ENCODE data around the gene CHGA.

CHGA gene

GRCh38 chr14:92905667-92906066 lies 17.3 kb upstream of the CHGA start:
- no peak for DNase-seq

DNA sequence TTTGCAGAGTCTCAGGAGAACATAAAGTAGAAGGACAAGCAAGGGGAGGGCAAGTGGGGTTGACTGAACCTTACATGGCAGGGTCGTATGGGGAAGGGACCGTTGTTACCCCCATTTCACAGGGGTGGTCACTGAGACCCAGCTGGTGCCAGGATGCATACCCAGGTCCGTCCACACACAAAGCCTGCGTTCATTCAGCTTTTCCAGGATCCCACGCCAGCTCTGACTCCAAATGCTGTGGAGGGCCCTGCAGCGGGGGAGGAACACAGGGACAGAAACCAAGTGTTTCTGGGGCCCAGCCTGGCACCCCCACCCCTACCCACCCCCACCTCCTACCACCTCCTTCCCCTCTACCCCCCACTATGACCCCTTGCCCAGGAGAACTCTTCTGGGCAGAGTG lies 16.5 kb upstream of the CHGA start:
- no peak for DNase-seq

GRCh38 chr14:92906823-92907222 lies 16.1 kb upstream of the CHGA start:
- DNase-seq: no peak

DNA sequence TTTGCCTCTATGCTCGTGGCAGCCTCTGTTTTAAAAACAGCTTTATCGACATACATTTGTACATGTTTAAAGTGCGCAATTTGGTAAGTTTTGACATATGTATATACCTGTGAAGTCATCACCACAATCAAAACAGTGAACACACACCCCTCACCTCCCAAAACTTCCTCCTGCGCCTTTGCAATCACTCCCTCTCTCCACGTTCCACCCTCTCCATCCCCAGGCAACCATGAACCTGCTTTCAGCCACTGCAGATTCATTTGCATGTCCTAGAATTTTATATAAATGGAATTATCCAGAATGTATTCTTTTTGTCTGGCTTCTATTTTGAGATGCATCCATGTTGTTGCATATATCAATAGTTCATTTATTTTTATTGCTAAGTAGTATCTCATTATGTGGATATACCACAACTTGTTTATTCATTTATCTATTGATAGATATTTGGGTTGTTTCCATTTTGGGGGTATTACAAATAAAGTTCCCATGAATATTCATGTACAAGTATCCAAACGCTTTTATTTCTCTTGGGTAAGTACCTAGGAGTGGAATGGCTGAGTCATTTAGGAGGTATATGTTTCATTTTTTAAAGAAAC lies 15.5 kb upstream of the CHGA start:
- no peak for DNase-seq

GRCh38 chr14:92914087-92914656 lies 8.8 kb upstream of the CHGA start:
- peak in 1 of 2 donors; percentile 20 for DNase-seq

- DNase-seq: no peak
Observed at GRCh38 chr14:92916201-92916600, 6.7 kb upstream of the CHGA start.

- DNase-seq: no peak
Observed at GRCh38 chr14:92917041-92917940, 5.7 kb upstream of the CHGA start.

GRCh38 chr14:92917956-92918355 lies 5.0 kb upstream of the CHGA start:
- no peak for DNase-seq

DNA sequence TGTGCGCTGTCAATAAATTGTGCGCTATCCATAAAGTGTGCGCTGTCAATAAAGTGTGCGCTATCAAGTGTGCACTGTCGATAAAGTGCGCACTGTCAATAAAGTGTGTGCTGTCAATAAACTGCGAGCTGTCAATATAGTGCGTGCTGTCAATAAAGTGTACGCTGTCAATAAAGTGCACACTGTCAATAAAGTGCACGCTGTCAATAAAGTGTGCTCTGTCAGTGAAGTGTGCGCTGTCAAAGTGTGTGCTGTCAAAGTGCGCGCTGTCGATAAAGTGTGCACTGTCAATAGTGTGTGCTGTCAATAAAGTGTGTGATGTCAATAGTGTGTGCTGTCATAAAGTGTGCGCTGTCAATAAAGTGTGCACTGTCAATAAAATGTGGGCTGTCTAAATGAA lies 2.9 kb upstream of the CHGA start:
- no peak for DNase-seq

GRCh38 chr14:92922155-92922735 lies 705 bp upstream of the CHGA start:
- no peak for DNase-seq

DNA sequence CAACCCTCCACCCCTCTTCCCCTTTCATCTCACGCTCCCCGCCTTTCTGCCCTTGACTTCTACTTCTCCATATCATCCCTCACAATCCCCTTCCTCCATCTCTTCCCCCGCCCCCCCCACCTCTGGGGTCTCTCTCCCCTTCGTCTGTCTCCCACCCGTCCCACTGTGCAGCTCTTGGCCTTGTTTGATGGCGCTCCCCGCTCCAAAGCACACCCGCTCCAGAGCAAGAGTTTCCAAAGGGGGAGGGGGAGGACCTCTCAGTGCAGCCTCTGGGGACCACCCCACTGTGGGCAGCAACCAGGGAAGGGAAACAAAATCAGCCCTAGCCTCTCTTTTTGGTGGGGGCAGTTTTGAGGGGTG lies 774 bp downstream of the CHGA start:
- DNase-seq: no peak

- no peak for DNase-seq
Observed at GRCh38 chr14:92924247-92924646, 1.3 kb downstream of the CHGA start.

GRCh38 chr14:92925446-92925845 lies 2.5 kb downstream of the CHGA start:
- DNase-seq: no peak

- no peak for DNase-seq
Observed at GRCh38 chr14:92926180-92926845, 3.4 kb downstream of the CHGA start.

DNA sequence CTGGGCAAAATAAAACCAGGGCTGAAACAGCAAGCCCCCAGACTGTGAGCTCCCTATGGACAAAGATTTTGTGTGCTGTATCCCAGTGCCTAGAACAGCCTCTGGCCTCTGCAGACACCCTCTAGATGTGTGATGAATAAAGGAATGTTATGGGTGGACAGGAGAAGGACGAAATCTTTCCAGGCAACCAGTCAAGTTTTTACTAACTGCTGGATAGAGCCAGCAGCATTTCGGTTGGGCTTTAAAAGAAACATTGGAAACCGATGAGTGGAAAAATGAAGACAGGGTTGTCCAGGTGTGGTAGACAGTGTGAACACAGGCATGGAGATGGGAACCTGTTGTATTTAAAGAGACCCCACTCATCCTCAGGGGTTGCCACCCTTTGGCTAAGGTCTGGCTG lies 4.0 kb downstream of the CHGA start:
- DNase-seq: no peak

DNA sequence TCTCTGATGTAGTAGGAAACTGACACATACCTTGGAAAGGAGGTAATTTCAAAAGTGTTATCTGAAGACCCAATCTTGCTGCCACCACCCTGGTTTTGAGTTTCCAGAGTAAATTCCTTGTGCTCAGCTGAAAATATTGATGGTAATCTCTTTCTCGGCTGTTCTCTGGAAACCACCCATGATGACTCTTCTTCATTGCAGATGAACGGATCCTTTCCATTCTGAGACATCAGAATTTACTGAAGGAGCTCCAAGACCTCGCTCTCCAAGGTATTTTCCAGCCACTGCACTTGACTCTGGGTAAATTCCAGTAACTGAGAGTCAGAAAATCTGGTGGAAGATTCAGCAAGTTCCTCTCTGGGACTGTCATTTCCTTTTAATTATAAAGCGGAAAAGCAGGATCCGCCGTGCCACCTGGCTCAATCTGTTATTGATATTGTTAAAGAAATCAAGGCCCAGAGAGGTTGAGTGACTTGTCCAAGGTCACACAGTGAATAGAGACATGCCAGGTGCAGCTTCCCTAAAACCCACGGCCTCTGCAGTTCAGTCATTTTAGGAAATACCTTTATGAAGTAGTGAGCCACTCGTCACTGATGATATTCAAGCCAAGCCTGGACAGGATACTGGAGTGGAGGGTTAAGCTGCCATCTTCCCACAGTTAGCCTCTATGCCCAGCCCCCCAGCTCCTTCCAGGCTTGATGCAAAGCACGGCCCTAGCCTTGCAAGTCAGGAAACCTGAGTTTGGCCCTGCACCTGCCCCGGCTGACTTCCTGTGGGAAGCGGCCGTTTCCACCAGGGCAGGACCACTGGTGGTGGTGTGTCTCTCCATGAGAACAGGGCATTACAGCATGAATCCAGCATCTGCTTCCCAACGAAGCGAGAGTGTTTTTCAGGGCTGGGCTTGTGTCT lies 4.7 kb downstream of the CHGA start:
- no peak for DNase-seq

DNA sequence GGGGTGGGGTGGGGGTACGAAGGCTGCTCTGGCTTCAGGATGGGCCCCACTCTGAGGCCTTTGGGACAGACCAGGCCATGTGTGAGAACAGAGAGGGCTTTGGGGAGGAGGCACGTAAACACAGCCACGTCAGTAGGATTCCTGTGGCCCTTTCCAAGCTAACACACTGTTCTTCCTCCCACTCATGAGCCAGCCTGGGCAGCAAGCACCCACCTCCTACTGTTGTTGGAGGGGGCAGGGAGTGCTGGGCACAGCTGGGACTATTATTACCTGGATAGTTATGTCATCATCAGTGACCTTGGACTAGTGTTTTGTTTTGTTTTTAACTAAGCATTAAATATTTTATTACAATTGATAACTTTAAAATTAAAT lies 5.3 kb downstream of the CHGA start:
- no peak for DNase-seq

DNA sequence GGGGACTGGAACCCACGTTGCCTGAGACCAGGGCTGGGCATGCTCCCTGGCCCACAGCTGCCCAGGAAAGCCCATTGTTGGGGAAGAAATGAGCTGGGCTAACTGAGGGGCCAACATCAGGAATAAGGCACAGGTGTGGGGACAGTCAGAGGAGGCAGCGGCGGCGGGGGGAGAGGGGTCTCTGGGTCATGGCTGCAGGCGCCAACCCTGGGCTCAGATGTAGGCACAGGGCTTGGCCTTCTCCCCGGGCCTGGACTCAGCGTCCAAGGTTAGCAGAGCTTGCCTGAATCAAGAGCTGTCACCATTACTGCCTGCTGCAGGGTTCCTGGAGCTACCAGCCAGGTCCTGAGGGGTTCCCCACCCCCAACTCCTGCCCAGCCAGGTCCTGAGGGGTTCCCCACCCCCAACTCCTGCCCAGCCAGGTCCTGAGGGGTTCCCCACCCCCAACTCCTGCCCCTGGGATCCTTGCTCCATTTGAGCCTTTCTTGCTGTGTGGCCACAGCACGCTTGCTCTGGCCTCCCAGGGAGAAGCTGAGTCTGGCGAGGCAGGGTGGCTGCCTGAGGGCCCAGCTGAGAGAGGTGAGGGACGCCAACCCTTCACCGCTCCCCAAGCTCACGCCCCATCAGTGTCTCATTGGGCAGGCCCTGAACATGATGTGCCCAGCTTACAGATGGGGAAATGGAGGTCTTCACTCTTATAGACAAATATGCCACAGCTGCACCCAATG lies 6.2 kb downstream of the CHGA start:
- DNase-seq: no peak

DNA sequence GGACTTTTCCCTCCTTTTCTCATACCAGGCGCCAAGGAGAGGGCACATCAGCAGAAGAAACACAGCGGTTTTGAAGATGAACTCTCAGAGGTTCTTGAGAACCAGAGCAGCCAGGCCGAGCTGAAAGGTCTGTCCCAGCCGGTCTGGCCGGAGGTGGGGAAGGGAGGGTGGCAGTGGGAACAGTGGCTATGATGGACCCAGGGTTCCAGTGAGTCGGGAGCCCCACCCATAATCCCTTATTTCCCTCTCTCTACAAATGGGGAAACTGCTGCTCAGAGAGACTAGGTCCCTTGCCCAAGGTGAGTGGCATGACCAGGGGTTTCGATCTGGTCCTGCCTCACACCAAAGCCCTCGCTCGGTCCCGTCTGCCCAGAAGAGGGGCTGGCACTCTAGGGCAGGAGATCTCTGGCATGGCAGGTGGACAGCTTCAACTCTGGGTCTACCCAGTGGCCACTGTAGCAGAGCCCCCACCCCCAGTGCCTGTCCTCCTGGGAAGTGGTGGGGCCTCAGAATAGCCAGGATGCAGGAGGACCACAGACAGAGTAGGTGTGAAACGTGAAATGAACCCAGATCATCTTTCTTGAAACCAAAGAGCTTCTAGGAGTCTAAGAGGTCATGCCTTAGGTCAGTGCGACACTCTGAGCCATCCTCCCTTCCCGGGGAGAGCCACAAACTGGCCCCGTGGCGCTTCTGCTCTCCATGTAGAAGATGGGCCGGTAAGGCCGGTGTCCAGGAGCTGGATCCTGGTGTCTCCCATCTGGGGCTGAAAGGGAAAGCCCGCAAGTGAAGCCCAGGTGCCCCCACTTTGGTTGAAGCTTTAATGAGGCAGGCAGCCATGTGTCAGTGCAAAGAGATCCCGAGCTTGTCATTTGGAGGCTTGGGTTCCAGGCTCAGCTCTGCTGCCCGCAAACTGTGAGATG lies 7.0 kb downstream of the CHGA start:
- DNase-seq: no peak

Measured in CD4-positive, alpha-beta T cell treated with Interferon alpha-2 for 1 hour (primary cell).